Osteoblast (primary cell): ENCODE data around the gene CREG2. TPM values are rescaled to one million over a fixed set of nuclear protein-coding genes. Genes with fewer than 3 reads are reported as not detected.

Source experiments
- DNase-seq: peaks from one replicate; pipeline ENCODE4 v3.0.0; 2011; ENCODE audit warnings: low spot score, mixed read lengths; ENCODE audit not compliant: insufficient read length; ENCODE audit errors: missing footprints
- H2AFZ ChIP-seq: 2 replicates; pipeline ENCODE4 v1.6.0; 2011; ENCODE audit warnings: mild to moderate bottlenecking, low read length
- H3K27ac ChIP-seq: 2 replicates; pipeline ENCODE4 v1.5.1; 2011; ENCODE audit warnings: mild to moderate bottlenecking, low read depth, low read length, moderate library complexity
- H3K27me3 ChIP-seq: 2 replicates; pipeline ENCODE4 v1.6.0; 2012; ENCODE audit warnings: mild to moderate bottlenecking, control low read depth, inconsistent platforms, low read length, moderate library complexity; ENCODE audit not compliant: insufficient read depth
- H3K36me3 ChIP-seq: 2 replicates; pipeline ENCODE4 v1.5.1; 2011; ENCODE audit warnings: mild to moderate bottlenecking, low read length, control low read depth, moderate library complexity; ENCODE audit not compliant: insufficient read depth
- H3K4me1 ChIP-seq: 2 replicates; pipeline ENCODE4 v1.5.1; 2011; ENCODE audit warnings: mild to moderate bottlenecking, low read length, control low read depth, moderate library complexity; ENCODE audit not compliant: insufficient read depth
- H3K4me2 ChIP-seq: 2 replicates; pipeline ENCODE4 v1.6.0; 2011; ENCODE audit warnings: mild to moderate bottlenecking, low read length; ENCODE audit not compliant: insufficient read depth
- H3K4me3 ChIP-seq: fragments of 200-600 bp; sonication (generic); 3 replicates; pipeline ENCODE4 v1.5.1; 2012; ENCODE audit warnings: mild to moderate bottlenecking, low read length, inconsistent platforms; ENCODE audit not compliant: insufficient read depth
- H3K79me2 ChIP-seq: 2 replicates; pipeline ENCODE4 v1.6.0; 2012; ENCODE audit warnings: mild to moderate bottlenecking, low read length, control low read depth, inconsistent platforms; ENCODE audit not compliant: insufficient read depth
- H3K9me3 ChIP-seq: 2 replicates; pipeline ENCODE4 v1.5.1; 2011; ENCODE audit warnings: low read depth, low read length, control low read depth
- H4K20me1 ChIP-seq: 2 replicates; pipeline ENCODE4 v1.6.0; 2012; ENCODE audit warnings: mild to moderate bottlenecking, low read length, control low read depth; ENCODE audit not compliant: insufficient read depth
- total RNA-seq: library from RNA; depleted of rRNA; stranded (reverse); fragments of >200 nt; gene quantifications from 2 replicates; pipeline ENCODE4 v1.2.3, GENCODE V29; 2012
- TF ChIP-seq, protein P1 (sequence below): IDR thresholded peaks from 2 replicates; pipeline ENCODE4 v1.5.1; 2011; ENCODE audit warnings: mild to moderate bottlenecking, low read depth, low read length, moderate library complexity; ENCODE audit errors: extremely low read depth

CREG2 gene
- total RNA-seq, 1 donor: 0.36 TPM

DNA sequence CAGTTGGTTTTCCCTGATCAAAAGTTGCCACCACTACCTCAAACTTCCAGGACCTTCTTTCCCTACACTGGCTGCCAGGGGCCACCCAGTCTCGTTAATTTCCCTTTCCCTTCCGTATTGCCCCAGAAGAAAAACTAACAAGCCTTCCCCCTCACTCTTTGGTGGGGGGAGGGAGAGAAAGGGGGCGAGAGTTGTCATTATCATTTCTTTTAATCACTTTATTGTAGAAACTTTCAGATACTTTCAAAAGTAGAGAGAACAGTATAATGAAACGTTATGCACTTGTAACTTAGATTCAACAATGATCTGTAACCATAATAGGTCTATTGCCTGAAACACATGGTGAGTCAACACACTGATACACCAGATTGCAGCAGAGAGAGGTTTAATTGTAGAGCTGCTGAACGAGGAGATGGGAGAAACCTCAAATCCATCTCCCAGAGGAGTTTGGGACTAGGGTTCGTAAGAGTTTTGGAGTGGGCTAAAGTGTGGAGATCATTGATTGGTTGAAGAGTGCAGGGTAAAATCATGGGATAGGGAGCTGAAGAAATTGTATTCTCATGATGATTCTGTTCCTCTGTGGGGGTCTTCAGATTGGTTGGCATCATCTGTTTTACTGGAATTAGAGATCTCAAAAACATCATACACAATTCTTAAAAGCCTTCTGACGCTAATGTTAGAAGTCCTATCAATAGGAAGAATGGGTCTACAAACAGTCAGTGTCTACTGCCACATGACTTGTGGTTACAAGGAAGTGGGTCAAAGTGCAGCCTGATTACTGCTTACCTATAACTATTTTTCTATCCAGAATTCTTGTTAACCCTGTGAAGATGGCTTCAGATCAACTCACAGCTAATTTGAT is 76.2 kb downstream of the CREG2 start:
- H3K4me2 ChIP-seq: no peak overlapping the region
- peaks cover 2% of the 10 kb centered on the region for H3K27me3 ChIP-seq
- no peak for DNase-seq
- H3K27ac ChIP-seq: no peak overlapping the region
- H3K36me3 ChIP-seq: no peaks in the 10 kb centered on the region
- H3K9me3 ChIP-seq: no peaks in the 10 kb centered on the region
- H3K4me1 ChIP-seq: peaks cover 9% of the 10 kb centered on the region
- H3K4me3 ChIP-seq: no peak overlapping the region
- peaks cover 27% of the 10 kb centered on the region for H3K79me2 ChIP-seq
- TF ChIP-seq, protein P1, sequence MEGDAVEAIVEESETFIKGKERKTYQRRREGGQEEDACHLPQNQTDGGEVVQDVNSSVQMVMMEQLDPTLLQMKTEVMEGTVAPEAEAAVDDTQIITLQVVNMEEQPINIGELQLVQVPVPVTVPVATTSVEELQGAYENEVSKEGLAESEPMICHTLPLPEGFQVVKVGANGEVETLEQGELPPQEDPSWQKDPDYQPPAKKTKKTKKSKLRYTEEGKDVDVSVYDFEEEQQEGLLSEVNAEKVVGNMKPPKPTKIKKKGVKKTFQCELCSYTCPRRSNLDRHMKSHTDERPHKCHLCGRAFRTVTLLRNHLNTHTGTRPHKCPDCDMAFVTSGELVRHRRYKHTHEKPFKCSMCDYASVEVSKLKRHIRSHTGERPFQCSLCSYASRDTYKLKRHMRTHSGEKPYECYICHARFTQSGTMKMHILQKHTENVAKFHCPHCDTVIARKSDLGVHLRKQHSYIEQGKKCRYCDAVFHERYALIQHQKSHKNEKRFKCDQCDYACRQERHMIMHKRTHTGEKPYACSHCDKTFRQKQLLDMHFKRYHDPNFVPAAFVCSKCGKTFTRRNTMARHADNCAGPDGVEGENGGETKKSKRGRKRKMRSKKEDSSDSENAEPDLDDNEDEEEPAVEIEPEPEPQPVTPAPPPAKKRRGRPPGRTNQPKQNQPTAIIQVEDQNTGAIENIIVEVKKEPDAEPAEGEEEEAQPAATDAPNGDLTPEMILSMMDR: no peak
- H4K20me1 ChIP-seq: peaks cover 17% of the 10 kb centered on the region
- no peak overlapping the region for H2AFZ ChIP-seq

DNA sequence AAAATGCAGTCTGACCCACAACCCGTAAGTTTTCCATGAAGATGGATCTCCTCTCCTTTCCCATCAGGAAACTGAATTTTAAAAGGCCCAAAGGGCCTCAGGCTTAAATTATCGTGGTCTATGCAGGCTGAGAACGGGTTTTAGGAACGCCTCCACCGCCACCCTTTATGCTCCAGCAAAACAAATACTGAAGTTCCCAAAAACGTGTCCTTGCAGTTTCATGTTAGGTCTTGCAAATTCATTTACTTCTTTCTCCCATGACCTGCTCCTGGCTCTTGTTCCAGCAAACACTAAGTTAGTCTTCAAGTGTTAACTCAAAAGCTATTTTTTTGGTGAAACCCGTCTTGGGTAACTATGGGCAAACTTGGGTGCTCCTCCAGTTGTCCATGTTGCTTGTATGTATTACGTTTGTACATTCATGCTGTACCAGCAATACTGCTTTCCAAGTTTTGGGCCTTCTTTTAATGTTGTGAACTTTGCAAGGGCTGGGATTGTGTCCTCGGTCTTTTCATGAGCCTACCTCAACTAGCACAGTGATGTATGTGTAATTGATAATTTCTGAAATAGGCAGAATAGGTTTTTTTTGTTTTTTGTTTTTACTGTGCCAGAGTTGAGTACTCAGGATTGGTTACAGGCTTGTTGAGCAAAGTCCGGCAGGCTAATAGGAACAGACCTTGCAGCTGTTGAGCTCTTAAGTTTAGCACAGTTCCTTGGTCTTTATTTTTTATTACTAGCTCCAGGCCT is 77.0 kb downstream of the CREG2 start:
- Histone ChIP-seq H3K27ac (no peak overlapping the region), H3K36me3 (no peaks in the 10 kb centered on the region), H3K79me2 (peaks cover 35% of the 10 kb centered on the region), H3K27me3 (no peaks in the 10 kb centered on the region), H3K4me1 (peaks cover 17% of the 10 kb centered on the region), H4K20me1 (peaks cover 25% of the 10 kb centered on the region), H3K9me3 (no peaks in the 10 kb centered on the region), H3K4me2 (no peak overlapping the region), H2AFZ (no peak overlapping the region), H3K4me3 (no peak overlapping the region)
- TF ChIP-seq, protein P1: no peak
- no peak for DNase-seq

DNA sequence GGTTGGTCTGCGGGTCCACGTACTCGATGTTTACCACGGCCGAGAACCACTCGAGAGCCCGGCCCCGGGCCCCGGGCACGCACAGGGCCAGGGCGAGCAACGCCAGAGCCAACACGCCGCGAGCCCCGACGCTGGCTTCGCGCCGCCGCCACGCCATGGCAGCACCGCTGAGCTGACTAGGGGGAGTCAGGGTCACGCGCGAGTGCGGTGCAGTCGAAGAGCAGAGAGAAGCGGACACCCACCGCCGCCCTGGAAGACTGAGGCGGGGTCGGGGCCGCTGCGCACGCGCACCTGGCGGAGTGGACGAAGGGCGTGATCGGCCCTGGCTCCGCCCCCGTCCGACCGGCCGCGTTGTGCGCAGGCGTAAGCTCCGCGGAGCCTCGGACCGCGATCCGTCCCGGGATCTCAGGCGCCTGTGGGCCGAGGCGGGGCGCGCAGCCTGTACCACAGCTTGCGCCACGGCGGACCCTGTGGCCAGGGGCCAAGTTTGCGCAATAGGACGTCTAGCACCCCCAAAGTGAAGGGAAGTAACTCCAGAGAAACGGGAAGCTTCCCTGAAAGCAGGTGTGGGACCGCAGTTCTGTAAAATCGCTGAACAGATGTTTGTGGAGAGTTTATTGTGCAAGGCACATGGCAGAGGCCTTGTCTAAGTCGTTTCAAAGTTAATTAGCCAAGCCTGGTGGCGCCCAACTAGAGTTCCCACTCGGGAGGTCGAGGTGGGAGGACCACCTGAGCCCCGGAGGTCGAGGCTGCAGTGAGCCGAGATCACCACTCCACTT is 78.7 kb downstream of the CREG2 start, which contains the start of gene RNF149:
TSS of gene RNF149 (minus strand) at position 270 of the 779 bp plus-strand sequence. CDS start at position 157, 113 bp downstream.
- peaks cover 21% of the 10 kb centered on the region for H3K4me1 ChIP-seq
- H3K79me2 ChIP-seq: peaks cover 51% of the 10 kb centered on the region
- no peaks in the 10 kb centered on the region for H3K9me3 ChIP-seq
- H3K36me3 ChIP-seq: no peaks in the 10 kb centered on the region
- peaks cover 37% of the 10 kb centered on the region for H4K20me1 ChIP-seq
- peak within 1 kb of the TSS; percentile 96 for H3K4me2 ChIP-seq
- H3K27me3 ChIP-seq: no peaks in the 10 kb centered on the region
- H2AFZ ChIP-seq: peak within 1 kb of the TSS; percentile 97
- TF ChIP-seq, protein P1: no peak
- peak within 1 kb of the TSS; percentile 64 for H3K27ac ChIP-seq
- peak; percentile 98 for DNase-seq
- H3K4me3 ChIP-seq: peak within 1 kb of the TSS; percentile 87
